HCT116 (cell line): ENCODE data around the gene CIAO2B. TPM values are rescaled to one million over a fixed set of nuclear protein-coding genes. Genes with fewer than 3 reads are reported as not detected.
A peak's percentile ranks its signal among the peaks of the same experiment; 100 is the strongest.

Source experiments
- ATAC-seq: fragments of 200-7000 bp; cut with Tn5 transposase; 2 replicates; pipeline ENCODE4 v1.9.1; 2020; ENCODE audit warnings: mild to moderate bottlenecking, moderate library complexity
- BruUV-seq: library from RNA; stranded (reverse); fragments of 400-500 nt; replicated peaks from 2 replicates; lab custom pipeline; 2021; lab: Mats Ljungman, UMichigan
- CTCF ChIA-PET: fragments of 300-600 bp; sonication (Branson Sonifier 250); formaldehyde crosslinking; loops from one replicate; lab custom pipeline; 2021; ENCODE audit warnings: antibody characterized with exemption; lab: Charles Lee
- POLR2A ChIA-PET: fragments of 300-600, 350-600 bp; sonication (Branson Sonifier 250); formaldehyde crosslinking; loops from one replicate; lab custom pipeline; 2021; ENCODE audit warnings: antibody characterized with exemption; lab: Charles Lee
- RAD21 ChIA-PET, 2 experiments: fragments of 300-600 bp; sonication (Branson Sonifier 250); formaldehyde crosslinking; loops; one replicate each; lab custom pipeline; 2023; ENCODE audit warnings: low total read pairs in 2 of 2; ENCODE audit not compliant: uncharacterized antibody in 2 of 2, unreplicated experiment in 2 of 2, low non-redundant PET in 1 of 2; lab: Charles Lee
- DNase-seq: peaks from one replicate; pipeline ENCODE4 v3.0.0-alpha.2; 2010; ENCODE audit warnings: low read depth, low spot score
- H2AFZ ChIP-seq: fragments of 200-600 bp; shearing (Covaris generic), sonication (generic); 2 replicates; pipeline ENCODE4 v1.6.1; 2017; ENCODE audit warnings: low read depth, mixed run types, mixed read lengths, antibody characterized with exemption, low read length; ENCODE audit not compliant: poor library complexity, severe bottlenecking
- H3K27ac ChIP-seq: 2 replicates; pipeline ENCODE4 v1.5.1; 2012; ENCODE audit warnings: low read depth, low read length
- H3K27me3 ChIP-seq: fragments of 200-600 bp; sonication (generic); 2 replicates; pipeline ENCODE4 v1.6.1; 2016; ENCODE audit warnings: mixed run types, low read length, mixed read lengths; ENCODE audit not compliant: insufficient read depth
- H3K36me3 ChIP-seq, 2 experiments: fragments of 200-500 bp in 1 of 2; fragments of 200-600 bp in 1 of 2; sonication (Bioruptor generic) in 1 of 2; sonication (generic) in 1 of 2; 2 replicates each; pipeline versions ENCODE4 v1.5.1 to v1.6.1; 2014 to 2016; ENCODE audit warnings: low read length in 2 of 2, inconsistent platforms in 1 of 2, mixed read lengths in 1 of 2, mixed run types in 1 of 2; ENCODE audit not compliant: insufficient read depth in 2 of 2, control insufficient read depth in 1 of 2
- H3K4me1 ChIP-seq, 2 experiments: fragments of 200-600 bp in 1 of 2; sonication (generic) in 1 of 2; 2 replicates each; pipeline versions ENCODE4 v1.5.1 to v1.6.1; 2012 to 2017; ENCODE audit warnings: low read length in 2 of 2, inconsistent platforms in 1 of 2, mild to moderate bottlenecking in 1 of 2, mixed read lengths in 1 of 2, mixed run types in 1 of 2, moderate library complexity in 1 of 2; ENCODE audit not compliant: insufficient read depth in 2 of 2, control insufficient read depth in 1 of 2
- H3K4me2 ChIP-seq: fragments of 200-600 bp; sonication (generic); 2 replicates; pipeline ENCODE4 v1.6.1; 2017; ENCODE audit warnings: mixed run types, low read length, mixed read lengths
- H3K4me3 ChIP-seq, 2 experiments: fragments of 200-600 bp in 1 of 2; sonication (generic) in 1 of 2; replicated peaks in 1 of 2; 2 replicates each; pipeline ENCODE4 v1.5.1; 2011 to 2016; ENCODE audit warnings: low read length in 2 of 2, control low read depth in 1 of 2, low read depth in 1 of 2, mild to moderate bottlenecking in 1 of 2, mixed read lengths in 1 of 2, mixed run types in 1 of 2
- H3K79me2 ChIP-seq: fragments of 200-600 bp; sonication (generic); 2 replicates; pipeline ENCODE4 v1.6.1; 2017; ENCODE audit warnings: mild to moderate bottlenecking, mixed run types, low read length, moderate library complexity, mixed read lengths; ENCODE audit not compliant: insufficient read depth
- H3K9ac ChIP-seq: fragments of 200-600 bp; sonication (generic); 2 replicates; pipeline ENCODE4 v1.6.1; 2016; ENCODE audit warnings: low read length, mixed read lengths
- H3K9me2 ChIP-seq: fragments of 200-600 bp; sonication (generic), shearing (Covaris generic); 2 replicates; pipeline ENCODE4 v1.6.1; 2017; ENCODE audit warnings: mixed run types, mild to moderate bottlenecking, moderate library complexity; ENCODE audit not compliant: insufficient read depth
- H3K9me3 ChIP-seq, 2 experiments: fragments of 200-500 bp in 1 of 2; fragments of 200-600 bp in 1 of 2; sonication (Bioruptor generic) in 1 of 2; sonication (generic) in 1 of 2; 2 replicates each; pipeline ENCODE4 v1.6.1; 2014 to 2017; ENCODE audit warnings: low read length in 2 of 2, mixed read lengths in 2 of 2, inconsistent platforms in 1 of 2, low read depth in 1 of 2, mild to moderate bottlenecking in 1 of 2, mixed run types in 1 of 2, moderate library complexity in 1 of 2; ENCODE audit not compliant: control insufficient read depth in 1 of 2, insufficient read depth in 1 of 2
- H4K20me1 ChIP-seq: fragments of 200-600 bp; sonication (generic), shearing (Covaris generic); 2 replicates; pipeline ENCODE4 v1.6.1; 2017; ENCODE audit warnings: mixed run types, mild to moderate bottlenecking, moderate library complexity; ENCODE audit not compliant: insufficient read depth
- ATF3 ChIP-seq: IDR thresholded peaks from 2 replicates; pipeline ENCODE4 v1.6.1; 2012
- CEBPB ChIP-seq: IDR thresholded peaks from 2 replicates; pipeline ENCODE4 v1.6.1; 2012; ENCODE audit warnings: low read depth
- CTCF ChIP-seq, 3 experiments: fragments of 200-600 bp in 1 of 3; sonication (generic) in 1 of 3; IDR thresholded peaks in 2 of 3; conservative IDR thresholded peaks in 1 of 3; 2 replicates each; pipeline ENCODE4 v1.5.1; 2012 to 2017; ENCODE audit warnings: low read depth in 2 of 3, low read length in 2 of 3, antibody characterized with exemption in 1 of 3, borderline replicate concordance in 1 of 3, control low read depth in 1 of 3, mild to moderate bottlenecking in 1 of 3, mixed read lengths in 1 of 3, mixed run types in 1 of 3, moderate library complexity in 1 of 3; ENCODE audit not compliant: insufficient read depth in 1 of 3
- ELF1 ChIP-seq: IDR thresholded peaks from 2 replicates; pipeline ENCODE4 v1.6.1; 2012; ENCODE audit warnings: low read depth, borderline replicate concordance
- EZH2phosphoT487 ChIP-seq: fragments of 200-600 bp; IDR thresholded peaks from 2 replicates; pipeline ENCODE4 v1.6.1; 2018; ENCODE audit warnings: antibody characterized with exemption, borderline replicate concordance
- FOSL1 ChIP-seq: IDR thresholded peaks from 2 replicates; pipeline ENCODE4 v1.6.1; 2012; ENCODE audit warnings: low read depth
- JUND ChIP-seq: IDR thresholded peaks from 2 replicates; pipeline ENCODE4 v1.6.1; 2012
- POLR2AphosphoS5 ChIP-seq: IDR thresholded peaks from 2 replicates; pipeline ENCODE4 v1.6.1; 2011; ENCODE audit warnings: mild to moderate bottlenecking, low read depth, low read length, moderate library complexity
- RAD21 ChIP-seq: IDR thresholded peaks from 2 replicates; pipeline ENCODE4 v1.6.1; 2012; ENCODE audit warnings: low read depth, mild to moderate bottlenecking
- SIN3A ChIP-seq: IDR thresholded peaks from 2 replicates; pipeline ENCODE4 v1.6.1; 2012; ENCODE audit warnings: low read depth
- SP1 ChIP-seq: IDR thresholded peaks from 2 replicates; pipeline ENCODE4 v1.6.1; 2012; ENCODE audit warnings: low read depth
- TCF7L2 ChIP-seq: IDR thresholded peaks from 2 replicates; pipeline ENCODE4 v1.7.0; 2011; ENCODE audit warnings: borderline replicate concordance, inconsistent platforms; ENCODE audit not compliant: insufficient read depth, insufficient read length; ENCODE audit errors: extremely low read depth
- YY1 ChIP-seq: IDR thresholded peaks from 2 replicates; pipeline ENCODE4 v1.6.1; 2011; ENCODE audit warnings: low read length, low read depth, moderate library complexity, mild to moderate bottlenecking; ENCODE audit not compliant: insufficient replicate concordance; ENCODE audit errors: extremely low read depth
- ZBTB33 ChIP-seq: IDR thresholded peaks from 2 replicates; pipeline ENCODE4 v1.6.1; 2011; ENCODE audit warnings: mild to moderate bottlenecking, low read length, moderate library complexity; ENCODE audit not compliant: insufficient replicate concordance; ENCODE audit errors: extremely low read depth
- intact Hi-C: fragments of 100-400 bp; cut with micrococcal nuclease; formaldehyde crosslinking; loops from 2 replicates; pipeline ENCODE4 v1.10.0; 2022
- total RNA-seq: library from RNA; stranded (reverse); gene quantifications from one replicate; pipeline ENCODE4 v1.2.1, GENCODE V29; 2021; ENCODE audit not compliant: unreplicated experiment
- TF ChIP-seq, protein P1 (sequence below): IDR thresholded peaks from 2 replicates; pipeline ENCODE4 v1.6.1; 2012; ENCODE audit warnings: low read depth

CIAO2B gene
- total RNA-seq, 1 experiment from 2014 or later: 113 TPM

GRCh38 chr16:66946974-66947301 lies 12.7 kb upstream of the CIAO2B start:
- no peaks in the 10 kb centered on the region for H4K20me1 ChIP-seq
- DNase-seq: no peak
- intact Hi-C loops: no loop called here
- H3K27me3 ChIP-seq: no peaks in the 10 kb centered on the region
- no peak overlapping the region for H3K9ac ChIP-seq
- no peaks in the 10 kb centered on the region for H3K9me2 ChIP-seq
- peaks cover 0 to 9% of the 10 kb centered on the region in 2 experiments; a peak in 2 of 4 replicates for H3K4me1 ChIP-seq
- CTCF ChIA-PET: interaction anchor here (0.7 to 1.0 kb wide), 2 partner anchors 14 to 224 kb away, joined by 3 to 4 read pairs; partner anchors contain the start of genes CES3 and NOL3
- H3K79me2 ChIP-seq: no peaks in the 10 kb centered on the region
- no peak overlapping the region for H3K27ac ChIP-seq
- RAD21 ChIA-PET: no interaction called here
- BruUV-seq: no TSS peak
- TF ChIP-seq ZBTB33 (no peak), TCF7L2 (no peak), EZH2phosphoT487 (no peak), RAD21 (no peak), POLR2AphosphoS5 (no peak), SP1 (no peak), YY1 (no peak), CEBPB (no peak), ELF1 (no peak), CTCF (IDR thresholded peaks at IDR 0.05 in 2 of 3, conservative IDR thresholded peaks at IDR 0.05 in 1 of 3; ENCODE audit: borderline replicate concordance in 1 of 3, insufficient read depth in 1 of 3, low read depth in 2 of 3, low read length in 2 of 3) (no peak), FOSL1 (no peak), ATF3 (no peak), JUND (no peak), SIN3A (no peak)
- TF ChIP-seq, protein P1, sequence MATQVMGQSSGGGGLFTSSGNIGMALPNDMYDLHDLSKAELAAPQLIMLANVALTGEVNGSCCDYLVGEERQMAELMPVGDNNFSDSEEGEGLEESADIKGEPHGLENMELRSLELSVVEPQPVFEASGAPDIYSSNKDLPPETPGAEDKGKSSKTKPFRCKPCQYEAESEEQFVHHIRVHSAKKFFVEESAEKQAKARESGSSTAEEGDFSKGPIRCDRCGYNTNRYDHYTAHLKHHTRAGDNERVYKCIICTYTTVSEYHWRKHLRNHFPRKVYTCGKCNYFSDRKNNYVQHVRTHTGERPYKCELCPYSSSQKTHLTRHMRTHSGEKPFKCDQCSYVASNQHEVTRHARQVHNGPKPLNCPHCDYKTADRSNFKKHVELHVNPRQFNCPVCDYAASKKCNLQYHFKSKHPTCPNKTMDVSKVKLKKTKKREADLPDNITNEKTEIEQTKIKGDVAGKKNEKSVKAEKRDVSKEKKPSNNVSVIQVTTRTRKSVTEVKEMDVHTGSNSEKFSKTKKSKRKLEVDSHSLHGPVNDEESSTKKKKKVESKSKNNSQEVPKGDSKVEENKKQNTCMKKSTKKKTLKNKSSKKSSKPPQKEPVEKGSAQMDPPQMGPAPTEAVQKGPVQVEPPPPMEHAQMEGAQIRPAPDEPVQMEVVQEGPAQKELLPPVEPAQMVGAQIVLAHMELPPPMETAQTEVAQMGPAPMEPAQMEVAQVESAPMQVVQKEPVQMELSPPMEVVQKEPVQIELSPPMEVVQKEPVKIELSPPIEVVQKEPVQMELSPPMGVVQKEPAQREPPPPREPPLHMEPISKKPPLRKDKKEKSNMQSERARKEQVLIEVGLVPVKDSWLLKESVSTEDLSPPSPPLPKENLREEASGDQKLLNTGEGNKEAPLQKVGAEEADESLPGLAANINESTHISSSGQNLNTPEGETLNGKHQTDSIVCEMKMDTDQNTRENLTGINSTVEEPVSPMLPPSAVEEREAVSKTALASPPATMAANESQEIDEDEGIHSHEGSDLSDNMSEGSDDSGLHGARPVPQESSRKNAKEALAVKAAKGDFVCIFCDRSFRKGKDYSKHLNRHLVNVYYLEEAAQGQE: no peak
- peaks cover 0 to 6% of the 10 kb centered on the region in 2 experiments; a peak in 1 of 4 replicates for H3K9me3 ChIP-seq
- no peak overlapping the region for H3K4me3 ChIP-seq
- H3K36me3 ChIP-seq: peaks cover 0 to 4% of the 10 kb centered on the region in 2 experiments; a peak in 3 of 4 replicates
- POLR2A ChIA-PET: no interaction called here
- no peak; the same call in 1 of the 2 replicates for ATAC-seq
- peak overlapping the region; percentile 42; the same call in 1 of the 2 replicates for H3K4me2 ChIP-seq
- H2AFZ ChIP-seq: no peak overlapping the region
